ENCODE results near the gene CHCHD6.

Gene CHCHD6

GRCh38 chr3:126959921-126960603 lies 256.0 kb downstream of the CHCHD6 start:
- no peak for DNase-seq (ENCODE audit: low spot score)

- no peak for DNase-seq (ENCODE audit: low spot score)
Measured at GRCh38 chr3:126960604-126960995, 256.6 kb downstream of the CHCHD6 start.

- DNase-seq (ENCODE audit: low spot score): no peak
Measured at GRCh38 chr3:126961191-126961790, 257.3 kb downstream of the CHCHD6 start.

GRCh38 chr3:126961791-126962461 lies 257.9 kb downstream of the CHCHD6 start:
- DNase-seq (ENCODE audit: low spot score): no peak

- DNase-seq (ENCODE audit: low spot score): no peak
Measured at GRCh38 chr3:126962756-126963155, 258.7 kb downstream of the CHCHD6 start.

GRCh38 chr3:126963261-126964190 lies 259.5 kb downstream of the CHCHD6 start:
- DNase-seq (ENCODE audit: low spot score): no peak

- DNase-seq (ENCODE audit: low spot score): no peak
Measured at GRCh38 chr3:126964261-126964660, 260.2 kb downstream of the CHCHD6 start.

GRCh38 chr3:126964950-126965349 lies 260.9 kb downstream of the CHCHD6 start:
- no peak for DNase-seq (ENCODE audit: low spot score)

- DNase-seq (ENCODE audit: low spot score): no peak
Measured at GRCh38 chr3:126965526-126966080, 261.6 kb downstream of the CHCHD6 start.

- DNase-seq (ENCODE audit: low spot score): no peak
Measured at GRCh38 chr3:126967386-126967785, 263.3 kb downstream of the CHCHD6 start.

- no peak for DNase-seq (ENCODE audit: low spot score)
Measured at GRCh38 chr3:126968391-126969390, 264.7 kb downstream of the CHCHD6 start.

GRCh38 chr3:126969586-126969985 lies 265.5 kb downstream of the CHCHD6 start:
- DNase-seq (ENCODE audit: low spot score): no peak

- no peak for DNase-seq (ENCODE audit: low spot score)
Measured at GRCh38 chr3:126970101-126970500, 266.1 kb downstream of the CHCHD6 start.

- DNase-seq (ENCODE audit: low spot score): no peak
Measured at GRCh38 chr3:126970921-126971320, 266.9 kb downstream of the CHCHD6 start.

GRCh38 chr3:126971891-126972351 lies 267.9 kb downstream of the CHCHD6 start:
- DNase-seq (ENCODE audit: low spot score): no peak

- DNase-seq (ENCODE audit: low spot score): no peak
Measured at GRCh38 chr3:126972866-126973265, 268.8 kb downstream of the CHCHD6 start.

- DNase-seq (ENCODE audit: low spot score): no peak
Measured at GRCh38 chr3:126973814-126974213, 269.8 kb downstream of the CHCHD6 start.

GRCh38 chr3:126974756-126975155 lies 270.7 kb downstream of the CHCHD6 start:
- DNase-seq (ENCODE audit: low spot score): no peak

GRCh38 chr3:126976906-126977305 lies 272.9 kb downstream of the CHCHD6 start:
- DNase-seq (ENCODE audit: low spot score): no peak

- no peak for DNase-seq (ENCODE audit: low spot score)
Measured at GRCh38 chr3:126977821-126978220, 273.8 kb downstream of the CHCHD6 start.

GRCh38 chr3:126978291-126978690 lies 274.3 kb downstream of the CHCHD6 start:
- DNase-seq (ENCODE audit: low spot score): no peak
